GM23338 (cell line): ENCODE data around the gene DDX54. TPM values are rescaled to one million over a fixed set of nuclear protein-coding genes. Genes with fewer than 3 reads are reported as not detected.

Source experiments
- ATAC-seq: fragments of 200-7000 bp; cut with Tn5 transposase; 3 replicates; pipeline ENCODE4 v1.9.1; 2020
- DNase-seq: peaks from one replicate; pipeline ENCODE4 v3.0.0-alpha.2; 2015; ENCODE audit warnings: low spot score
- H2AFZ ChIP-seq: fragments of 200-600 bp; sonication (generic); 2 replicates; pipeline ENCODE4 v1.8.0; 2016; ENCODE audit warnings: antibody characterized with exemption, mild to moderate bottlenecking, moderate library complexity
- H3F3A ChIP-seq: fragments of 200-600 bp; sonication (generic); replicated peaks from 2 replicates; pipeline ENCODE4 v1.8.0; 2017; ENCODE audit warnings: antibody characterized with exemption, mixed run types, low read depth
- H3K27ac ChIP-seq: fragments of 200-600 bp; sonication (generic); 2 replicates; pipeline ENCODE4 v1.6.1; 2016; ENCODE audit warnings: low read depth
- H3K27me3 ChIP-seq: fragments of 200-600 bp; sonication (generic); 2 replicates; pipeline ENCODE4 v1.8.0; 2016; ENCODE audit warnings: mild to moderate bottlenecking, mixed run types, moderate library complexity; ENCODE audit not compliant: insufficient read depth
- H3K36me3 ChIP-seq: fragments of 200-600 bp; sonication (generic); 2 replicates; pipeline ENCODE4 v1.8.0; 2016; ENCODE audit warnings: mild to moderate bottlenecking; ENCODE audit not compliant: insufficient read depth
- H3K4me1 ChIP-seq: fragments of 200-600 bp; sonication (generic); 2 replicates; pipeline ENCODE4 v1.8.0; 2016; ENCODE audit warnings: mild to moderate bottlenecking, moderate library complexity; ENCODE audit not compliant: insufficient read depth
- H3K4me2 ChIP-seq: fragments of 200-600 bp; sonication (generic); 2 replicates; pipeline ENCODE4 v1.7.1; 2017; ENCODE audit warnings: mixed run types
- H3K4me3 ChIP-seq: fragments of 200-600 bp; sonication (generic); 2 replicates; pipeline ENCODE4 v1.6.1; 2016; ENCODE audit warnings: mixed run types
- H3K79me2 ChIP-seq: fragments of 200-600 bp; sonication (generic); replicated peaks from 2 replicates; pipeline ENCODE4 v1.8.0; 2017; ENCODE audit warnings: mild to moderate bottlenecking; ENCODE audit not compliant: insufficient read depth
- H3K9me2 ChIP-seq: fragments of 200-600 bp; sonication (generic); 2 replicates; pipeline ENCODE4 v1.8.0; 2017; ENCODE audit not compliant: insufficient read depth
- H4K20me1 ChIP-seq: fragments of 200-600 bp; sonication (generic); replicated peaks from 2 replicates; pipeline ENCODE4 v1.8.0; 2017; ENCODE audit warnings: mild to moderate bottlenecking; ENCODE audit not compliant: insufficient read depth
- H3K27ac Mint-ChIP-seq: 2 replicates; pipeline ENCODE4 v1.8.0; 2020; ENCODE audit warnings: inconsistent platforms, mild to moderate bottlenecking, moderate library complexity, mixed read lengths
- H3K27me3 Mint-ChIP-seq: 3 replicates; pipeline ENCODE4 v1.8.0; 2022; ENCODE audit warnings: low read depth, mild to moderate bottlenecking, moderate library complexity, mixed read lengths, inconsistent platforms; ENCODE audit not compliant: insufficient read depth, poor library complexity
- H3K36me3 Mint-ChIP-seq: 3 replicates; pipeline ENCODE4 v1.8.0; 2021; ENCODE audit warnings: low read depth, mild to moderate bottlenecking, inconsistent platforms, moderate library complexity, mixed read lengths
- H3K4me1 Mint-ChIP-seq: 3 replicates; pipeline ENCODE4 v1.8.0; 2020; ENCODE audit warnings: mild to moderate bottlenecking, inconsistent platforms, mixed read lengths
- H3K4me3 Mint-ChIP-seq: 3 replicates; pipeline ENCODE4 v1.8.0; 2021; ENCODE audit warnings: moderate library complexity, mild to moderate bottlenecking, inconsistent platforms, mixed read lengths
- H3K9me3 Mint-ChIP-seq: 3 replicates; pipeline ENCODE4 v1.8.0; 2020; ENCODE audit warnings: moderate library complexity, mild to moderate bottlenecking, inconsistent platforms, mixed read lengths
- CTCF ChIP-seq, 2 experiments: fragments of 200-600 bp in 1 of 2; sonication (generic) in 1 of 2; conservative IDR thresholded peaks; 2 replicates each; pipeline versions ENCODE4 v1.5.1 to v1.6.1; 2016 to 2017; ENCODE audit warnings: antibody characterized with exemption in 2 of 2, low read depth in 2 of 2, mild to moderate bottlenecking in 2 of 2, moderate library complexity in 1 of 2
- EZH2phosphoT487 ChIP-seq: fragments of 200-600 bp; sonication (generic); IDR thresholded peaks from one replicate; pipeline ENCODE4 v1.8.1; 2018; ENCODE audit warnings: antibody characterized with exemption; ENCODE audit not compliant: unreplicated experiment
- JUNB ChIP-seq: IDR thresholded peaks from one replicate; pipeline ENCODE4 v1.6.1; 2016; ENCODE audit warnings: antibody characterized with exemption; ENCODE audit not compliant: unreplicated experiment
- POLR2AphosphoS5 ChIP-seq: IDR thresholded peaks from 2 replicates; pipeline ENCODE4 v1.6.1; 2016; ENCODE audit warnings: antibody characterized with exemption, low read depth
- REST ChIP-seq: IDR thresholded peaks from one replicate; pipeline ENCODE4 v1.6.1; 2018; ENCODE audit warnings: antibody characterized with exemption; ENCODE audit not compliant: unreplicated experiment
- ZNF462 ChIP-seq: fragments of 250-450 bp; sonication (Bioruptor Pico); IDR thresholded peaks from 2 replicates; pipeline ENCODE4 v1.5.0; 2020; ENCODE audit warnings: mild to moderate bottlenecking, moderate library complexity
- polyA plus RNA-seq: library from polyadenylated mRNA; unstranded; fragments of >200 nt; fragmentation: Nextera tagmentation; extraction: Ambion mirVana; gene quantifications from 2 replicates; pipeline ENCODE4 v1.2.1, GENCODE V29; 2016
- total RNA-seq: library from RNA; depleted of rRNA; stranded (reverse); fragments of >200 nt; shearing (Covaris generic); gene quantifications from 2 replicates; pipeline ENCODE4 v1.2.3, GENCODE V29; 2014

Gene DDX54
- total and polyA plus RNA-seq, 2 experiments from 2014 or later, result 84.1 to 89.4 TPM

- no peak for TF ChIP-seq ZNF462 (CRISPR knock-in tag)
- TF ChIP-seq CTCF (conservative IDR thresholded peaks at IDR 0.05; ENCODE audit: low read depth in 2 of 2), result no peak
- no peak for TF ChIP-seq JUNB
- TF ChIP-seq EZH2phosphoT487, result no peak
- TF ChIP-seq POLR2AphosphoS5, result no peak
Measured at GRCh38 chr12:113155060-113155459, 30.2 kb downstream of the DDX54 start (continued).

- Histone ChIP-seq H3K4me3 (peak overlapping the region; percentile 63), H4K20me1 (no peaks in the 10 kb centered on the region; the same call in 1 of the 2 replicates), H3K27ac (no peak overlapping the region), H3K4me1 (peaks cover 25% of the 10 kb centered on the region), H2AFZ (peak overlapping the region; percentile 88), H3K4me2 (peak overlapping the region; percentile 76), H3K27me3 (peaks cover 31% of the 10 kb centered on the region), H3K79me2 (no peaks in the 10 kb centered on the region), H3F3A (peaks cover 19% of the 10 kb centered on the region; the same call in 1 of the 2 replicates), H3K36me3 (no peaks in the 10 kb centered on the region; the same call in 1 of the 2 replicates), H3K9me2 (no peaks in the 10 kb centered on the region)
- peaks cover 35% of the 10 kb centered on the region for H3K27me3 Mint-ChIP-seq
- H3K36me3 Mint-ChIP-seq, result peaks cover 23% of the 10 kb centered on the region
- peaks cover 22% of the 10 kb centered on the region for H3K4me1 Mint-ChIP-seq
- peak overlapping the region; percentile 60 for H3K4me3 Mint-ChIP-seq
- H3K27ac Mint-ChIP-seq, result no peak overlapping the region
- ATAC-seq (peak; percentile 70), DNase-seq (peak; percentile 91)
- H3K9me3 Mint-ChIP-seq, result no peaks in the 10 kb centered on the region; the same call in 2 of the 3 replicates
- peak; percentile 66 for TF ChIP-seq POLR2AphosphoS5
- no peak for TF ChIP-seq REST
Measured at GRCh38 chr12:113154351-113154973, 30.8 kb downstream of the DDX54 start.
